Measurements from ENCODE around the gene MAP3K3.

MAP3K3 gene

DNA sequence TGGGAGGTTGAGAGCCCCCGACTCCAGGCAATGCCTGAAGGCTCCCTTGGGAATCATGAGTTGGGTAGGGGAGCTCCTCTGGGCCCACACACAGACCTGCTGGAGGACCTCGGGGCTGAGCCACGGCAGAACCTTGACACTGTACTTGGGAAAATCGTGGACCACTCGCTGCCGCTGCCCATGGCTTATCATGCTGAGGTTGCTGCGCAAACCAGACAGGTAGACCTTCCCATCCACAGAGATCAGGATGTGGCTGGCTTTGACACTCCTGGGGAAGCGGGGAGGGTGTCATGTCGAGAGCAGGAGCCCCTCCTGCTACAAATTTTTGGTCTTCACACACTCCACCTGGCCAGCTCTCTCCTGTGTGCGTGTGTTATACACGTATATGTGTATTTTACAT lies 84.9 kb downstream of the MAP3K3 start:
- Histone ChIP-seq H3K4me1 (ENCODE audit: low read depth, poor library complexity, severe bottlenecking) (no peaks in the 10 kb centered on the region), H3K4me3 (IDR thresholded peaks at IDR 0.05; ENCODE audit: insufficient read depth, low read depth, low read length) (no peak overlapping the region), H3K79me2 (ENCODE audit: insufficient read depth, low read depth) (no peaks in the 10 kb centered on the region), H4K20me1 (ENCODE audit: insufficient read depth) (no peaks in the 10 kb centered on the region), H3K9ac (no peak overlapping the region), H3K27me3 (ENCODE audit: insufficient read depth, low read depth) (no peaks in the 10 kb centered on the region), H3K36me3 (ENCODE audit: insufficient read depth) (no peaks in the 10 kb centered on the region), H2AFZ (ENCODE audit: low read depth) (no peak overlapping the region), H3K27ac (no peak overlapping the region), H3K4me2 (no peak overlapping the region)
- TF ChIP-seq, protein P1, sequence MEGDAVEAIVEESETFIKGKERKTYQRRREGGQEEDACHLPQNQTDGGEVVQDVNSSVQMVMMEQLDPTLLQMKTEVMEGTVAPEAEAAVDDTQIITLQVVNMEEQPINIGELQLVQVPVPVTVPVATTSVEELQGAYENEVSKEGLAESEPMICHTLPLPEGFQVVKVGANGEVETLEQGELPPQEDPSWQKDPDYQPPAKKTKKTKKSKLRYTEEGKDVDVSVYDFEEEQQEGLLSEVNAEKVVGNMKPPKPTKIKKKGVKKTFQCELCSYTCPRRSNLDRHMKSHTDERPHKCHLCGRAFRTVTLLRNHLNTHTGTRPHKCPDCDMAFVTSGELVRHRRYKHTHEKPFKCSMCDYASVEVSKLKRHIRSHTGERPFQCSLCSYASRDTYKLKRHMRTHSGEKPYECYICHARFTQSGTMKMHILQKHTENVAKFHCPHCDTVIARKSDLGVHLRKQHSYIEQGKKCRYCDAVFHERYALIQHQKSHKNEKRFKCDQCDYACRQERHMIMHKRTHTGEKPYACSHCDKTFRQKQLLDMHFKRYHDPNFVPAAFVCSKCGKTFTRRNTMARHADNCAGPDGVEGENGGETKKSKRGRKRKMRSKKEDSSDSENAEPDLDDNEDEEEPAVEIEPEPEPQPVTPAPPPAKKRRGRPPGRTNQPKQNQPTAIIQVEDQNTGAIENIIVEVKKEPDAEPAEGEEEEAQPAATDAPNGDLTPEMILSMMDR (conservative IDR thresholded peaks at IDR 0.05; ENCODE audit: low read depth, low read length): no peak

DNA sequence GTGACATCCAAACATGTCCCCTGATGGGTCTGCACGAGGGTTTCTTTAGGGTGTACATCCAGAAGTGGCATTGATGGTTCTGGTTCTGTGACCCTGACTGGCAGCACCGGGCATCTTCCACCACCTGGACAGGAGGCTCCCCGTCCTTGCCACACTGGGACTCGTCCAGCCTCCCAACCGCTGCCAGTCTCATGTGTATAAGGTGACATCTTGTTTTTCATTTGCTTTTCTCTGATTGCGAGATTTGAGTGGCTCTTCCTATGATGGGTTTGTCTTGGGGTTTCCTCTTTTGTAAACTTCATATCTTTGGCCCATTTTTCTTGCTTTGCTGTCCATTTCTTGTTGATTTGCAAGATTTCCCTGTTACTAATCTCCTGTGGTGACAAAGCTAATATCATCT lies 86.9 kb downstream of the MAP3K3 start:
- no peaks in the 10 kb centered on the region for H3K36me3 ChIP-seq (ENCODE audit: insufficient read depth)
- H2AFZ ChIP-seq (ENCODE audit: low read depth): no peak overlapping the region
- H3K4me2 ChIP-seq: no peak overlapping the region
- H3K79me2 ChIP-seq (ENCODE audit: insufficient read depth, low read depth): no peaks in the 10 kb centered on the region
- no peaks in the 10 kb centered on the region for H4K20me1 ChIP-seq (ENCODE audit: insufficient read depth)
- H3K27me3 ChIP-seq (ENCODE audit: insufficient read depth, low read depth): no peaks in the 10 kb centered on the region
- no peak overlapping the region for H3K9ac ChIP-seq
- H3K4me1 ChIP-seq (ENCODE audit: low read depth, poor library complexity, severe bottlenecking): no peaks in the 10 kb centered on the region
- H3K27ac ChIP-seq: no peak overlapping the region
- TF ChIP-seq, protein P1 (conservative IDR thresholded peaks at IDR 0.05; ENCODE audit: low read depth, low read length): no peak
- H3K4me3 ChIP-seq (IDR thresholded peaks at IDR 0.05; ENCODE audit: insufficient read depth, low read depth, low read length): no peak overlapping the region

DNA sequence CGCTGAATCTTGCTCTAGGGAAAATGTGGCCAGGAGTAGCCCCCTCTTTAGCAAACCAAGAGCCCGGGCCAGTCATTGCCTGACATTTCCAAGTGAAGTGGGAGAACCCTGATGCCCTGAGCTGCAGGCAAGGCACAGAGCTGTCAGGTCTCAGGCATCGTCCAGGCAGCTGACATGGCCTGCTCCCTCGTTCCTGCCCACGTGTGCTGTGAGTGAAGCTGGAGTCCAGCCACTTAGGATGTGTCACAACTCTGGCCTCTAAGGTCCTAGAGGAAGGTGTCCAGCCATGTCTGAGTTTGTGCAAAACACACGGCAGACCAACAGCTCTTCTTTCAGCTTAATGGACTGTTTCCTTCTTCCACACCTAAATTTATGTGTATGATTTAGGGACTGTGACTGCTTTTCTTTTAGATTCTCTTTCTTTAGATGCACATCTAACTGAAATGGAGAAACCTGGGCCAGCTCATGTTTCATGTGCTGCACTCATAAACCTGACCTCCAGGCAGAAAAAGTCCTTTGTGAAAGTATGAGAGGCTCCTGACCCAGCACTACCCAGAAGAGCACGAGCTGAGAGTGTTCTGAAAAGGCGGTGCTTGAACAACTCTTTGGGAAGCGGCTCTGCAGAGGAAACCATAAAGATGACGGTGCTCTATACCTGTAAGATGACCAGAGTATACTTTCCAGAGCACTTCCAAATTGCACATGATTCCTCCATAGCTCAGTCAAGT lies 92.5 kb downstream of the MAP3K3 start:
- H3K36me3 ChIP-seq (ENCODE audit: insufficient read depth): no peaks in the 10 kb centered on the region
- no peak overlapping the region for H3K4me3 ChIP-seq (IDR thresholded peaks at IDR 0.05; ENCODE audit: insufficient read depth, low read depth, low read length)
- no peak overlapping the region for H3K9ac ChIP-seq
- no peaks in the 10 kb centered on the region for H4K20me1 ChIP-seq (ENCODE audit: insufficient read depth)
- no peaks in the 10 kb centered on the region for H3K27me3 ChIP-seq (ENCODE audit: insufficient read depth, low read depth)
- TF ChIP-seq, protein P1 (conservative IDR thresholded peaks at IDR 0.05; ENCODE audit: low read depth, low read length): no peak
- no peaks in the 10 kb centered on the region for H3K79me2 ChIP-seq (ENCODE audit: insufficient read depth, low read depth)
- no peak overlapping the region for H2AFZ ChIP-seq (ENCODE audit: low read depth)
- H3K4me2 ChIP-seq: no peak overlapping the region
- H3K4me1 ChIP-seq (ENCODE audit: low read depth, poor library complexity, severe bottlenecking): no peaks in the 10 kb centered on the region
- no peak overlapping the region for H3K27ac ChIP-seq

DNA sequence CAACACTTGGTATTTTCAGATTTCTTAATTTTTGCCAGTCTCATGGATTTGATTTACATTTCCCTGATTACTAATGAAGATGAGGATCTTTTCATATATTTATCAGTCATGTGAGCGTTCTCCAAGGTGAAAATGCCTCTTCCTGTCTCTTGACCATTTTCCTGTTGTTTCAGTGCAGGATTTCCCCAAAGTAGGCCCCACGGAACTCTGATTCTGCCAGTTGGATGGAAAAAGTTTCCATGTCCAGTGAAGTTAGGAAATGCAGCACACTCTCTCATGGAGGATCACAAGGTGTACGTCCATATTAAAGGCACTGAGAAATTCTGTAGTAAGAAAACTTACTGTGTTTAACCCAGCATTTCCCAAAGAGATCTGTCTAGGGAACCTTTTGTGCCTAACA lies 94.2 kb downstream of the MAP3K3 start:
- H3K27ac ChIP-seq: no peak overlapping the region
- H3K4me1 ChIP-seq (ENCODE audit: low read depth, poor library complexity, severe bottlenecking): no peaks in the 10 kb centered on the region
- no peak overlapping the region for H3K4me2 ChIP-seq
- H4K20me1 ChIP-seq (ENCODE audit: insufficient read depth): no peaks in the 10 kb centered on the region
- no peaks in the 10 kb centered on the region for H3K27me3 ChIP-seq (ENCODE audit: insufficient read depth, low read depth)
- H3K79me2 ChIP-seq (ENCODE audit: insufficient read depth, low read depth): no peaks in the 10 kb centered on the region
- TF ChIP-seq, protein P1 (conservative IDR thresholded peaks at IDR 0.05; ENCODE audit: low read depth, low read length): no peak
- no peak overlapping the region for H3K4me3 ChIP-seq (IDR thresholded peaks at IDR 0.05; ENCODE audit: insufficient read depth, low read depth, low read length)
- no peak overlapping the region for H2AFZ ChIP-seq (ENCODE audit: low read depth)
- no peak overlapping the region for H3K9ac ChIP-seq
- no peaks in the 10 kb centered on the region for H3K36me3 ChIP-seq (ENCODE audit: insufficient read depth)

Data from KMS-11 (cell line).